ENCODE measurements around the gene CYSLTR2.

CYSLTR2 gene, protein sequence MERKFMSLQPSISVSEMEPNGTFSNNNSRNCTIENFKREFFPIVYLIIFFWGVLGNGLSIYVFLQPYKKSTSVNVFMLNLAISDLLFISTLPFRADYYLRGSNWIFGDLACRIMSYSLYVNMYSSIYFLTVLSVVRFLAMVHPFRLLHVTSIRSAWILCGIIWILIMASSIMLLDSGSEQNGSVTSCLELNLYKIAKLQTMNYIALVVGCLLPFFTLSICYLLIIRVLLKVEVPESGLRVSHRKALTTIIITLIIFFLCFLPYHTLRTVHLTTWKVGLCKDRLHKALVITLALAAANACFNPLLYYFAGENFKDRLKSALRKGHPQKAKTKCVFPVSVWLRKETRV

DNA sequence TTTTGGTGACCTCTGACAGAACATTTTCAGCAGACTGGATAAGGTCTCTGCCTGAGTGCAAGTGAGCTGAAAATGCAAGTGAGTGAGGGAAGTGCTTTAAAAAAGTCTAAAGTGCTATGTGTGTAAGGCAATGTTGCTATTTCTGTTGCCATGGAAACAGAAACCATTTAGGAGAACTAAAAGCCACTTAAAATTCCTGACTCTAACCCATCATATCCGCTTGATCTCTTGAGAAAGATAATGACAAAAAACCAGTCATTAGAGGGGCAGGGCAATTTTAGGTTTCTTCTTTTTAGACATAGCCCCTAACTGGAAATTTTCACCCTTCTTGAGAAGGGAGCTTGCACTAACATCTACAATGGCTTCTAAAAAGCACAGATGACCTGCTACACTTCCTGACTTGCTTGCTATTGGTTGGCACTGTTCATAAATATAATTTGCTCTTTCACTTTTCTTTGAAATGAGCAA is at the start of gene CYSLTR2:
CYSLTR2 (plus strand) TSS at position 458 of the 468 bp plus-strand sequence. CDS start 52,889 bp downstream, outside the sequence.
- DNase-seq = no peak

DNA sequence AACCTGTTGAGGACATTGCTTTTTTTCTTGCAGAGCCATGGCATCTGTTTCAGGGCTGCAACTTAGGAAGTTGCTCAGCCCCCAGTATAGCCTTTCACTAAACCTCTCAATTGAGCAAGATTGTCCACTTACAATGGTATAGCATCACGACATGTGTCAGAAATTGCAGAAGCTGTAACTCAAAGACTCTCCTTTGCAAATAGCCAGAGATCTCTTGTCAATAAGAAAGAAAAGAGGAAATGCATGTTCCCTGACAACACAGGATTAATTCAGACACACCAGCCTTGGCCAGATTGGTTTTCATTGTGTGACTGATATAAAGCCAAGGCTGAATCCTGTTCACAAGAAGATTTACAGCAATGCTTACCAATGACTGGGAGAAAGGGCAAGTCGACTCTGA is 38.7 kb upstream of the CYSLTR2 start:
- no peak for DNase-seq

DNA sequence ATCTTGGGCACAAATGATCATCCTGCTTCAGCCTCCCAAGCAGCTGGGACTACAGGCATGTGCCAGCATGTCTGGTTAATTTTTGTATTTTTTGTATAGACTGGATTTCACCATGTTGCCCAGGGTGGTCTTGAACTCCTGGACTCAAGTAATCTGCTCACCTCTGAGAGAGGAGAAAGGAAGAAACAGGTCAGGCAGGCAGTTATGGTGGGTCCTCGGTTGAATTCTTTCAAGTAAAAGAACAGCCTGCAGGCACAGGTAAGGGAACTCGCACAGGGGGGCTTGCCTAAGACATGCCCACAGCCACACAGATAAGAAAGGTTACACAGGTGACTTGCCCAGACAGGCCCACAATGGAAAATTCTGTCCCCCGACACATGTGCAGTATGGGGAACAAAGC is 34.8 kb upstream of the CYSLTR2 start:
- DNase-seq = no peak

DNA sequence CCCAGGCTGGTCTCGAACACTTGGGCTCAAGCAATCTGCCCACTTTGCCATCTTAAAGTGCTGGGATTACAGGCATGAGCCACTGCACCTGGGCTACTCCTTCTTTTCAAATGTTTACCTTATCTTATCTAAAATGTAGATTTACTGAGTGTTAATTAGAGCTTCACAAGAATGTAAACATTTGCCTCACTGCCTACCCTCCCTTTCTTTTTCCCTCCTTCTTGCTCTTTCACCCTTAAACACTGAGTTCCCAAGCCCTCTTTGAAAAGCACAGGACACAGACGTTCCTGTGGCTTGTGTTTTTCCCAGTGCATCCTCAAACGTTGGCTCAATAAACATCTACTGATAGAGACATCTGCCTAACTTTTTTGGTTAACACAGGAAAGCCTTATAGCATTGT is 32.7 kb upstream of the CYSLTR2 start:
- DNase-seq = no peak

DNA sequence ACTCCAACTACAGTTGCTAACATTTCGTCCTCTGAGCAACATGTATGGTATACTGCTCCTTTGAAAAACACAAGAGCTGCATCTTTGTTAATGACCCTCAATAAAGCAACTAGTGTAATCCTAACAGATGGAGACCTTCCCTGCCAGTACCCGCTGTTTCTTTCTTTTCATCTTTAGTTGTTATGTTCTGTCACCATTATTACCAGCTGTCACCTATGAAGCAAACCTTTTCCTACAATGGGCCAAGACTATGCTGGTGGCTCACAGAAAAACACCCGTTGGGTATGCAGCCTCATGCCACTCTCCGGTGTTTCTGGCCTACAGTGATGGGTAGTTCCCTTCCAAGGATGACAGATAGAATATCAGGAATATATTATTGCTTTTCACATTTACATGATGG is 29.7 kb upstream of the CYSLTR2 start:
- DNase-seq = no peak

DNA sequence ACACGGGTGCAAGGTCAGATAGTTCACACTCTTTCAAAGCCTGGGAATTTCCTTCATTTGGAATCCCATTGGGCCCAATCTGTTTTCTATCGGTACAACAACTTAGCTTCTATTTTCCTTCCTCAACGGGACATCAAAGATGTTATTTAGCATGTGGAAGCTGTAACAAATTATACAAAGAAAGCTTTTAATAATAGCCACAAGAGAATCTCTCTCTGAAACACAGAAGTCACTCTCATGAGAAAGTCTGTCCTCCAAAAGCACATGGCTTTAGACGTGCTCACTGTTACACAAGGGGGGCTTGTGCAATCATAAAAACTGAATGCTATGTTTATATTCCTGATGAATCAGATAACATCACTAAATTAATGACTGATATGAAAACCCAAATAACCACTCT is 28.9 kb upstream of the CYSLTR2 start:
- no peak for DNase-seq

DNA sequence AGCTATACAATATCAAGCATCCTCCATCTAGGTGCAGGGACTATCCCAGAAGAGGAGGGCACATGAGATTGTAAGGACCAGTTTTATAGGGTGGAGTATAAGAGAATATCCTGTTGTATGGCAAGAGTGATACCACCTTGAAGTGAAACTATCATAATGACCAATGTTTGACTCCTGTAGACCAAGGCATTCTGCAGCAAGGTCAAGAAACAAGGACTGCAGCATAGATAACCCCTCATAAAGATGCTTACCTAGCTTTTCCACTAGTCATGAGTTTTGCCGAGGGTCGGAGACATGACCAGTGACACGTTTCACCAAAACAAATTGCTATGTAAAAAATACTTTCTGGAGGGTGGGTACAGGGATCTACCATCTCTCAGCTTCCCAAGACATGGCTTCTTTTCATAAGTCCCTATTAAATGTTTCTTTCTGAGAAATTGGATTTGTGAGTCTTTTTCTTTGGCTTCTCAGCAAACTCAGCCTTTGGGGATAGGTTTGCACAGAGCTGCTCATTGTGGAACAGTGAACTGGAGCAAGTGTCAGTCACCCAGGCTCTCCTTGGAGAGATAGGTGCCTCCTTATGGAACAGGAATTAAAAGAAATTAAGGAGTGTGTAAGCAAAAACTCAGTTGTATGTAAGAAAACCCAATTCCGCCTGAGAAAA is 28.2 kb upstream of the CYSLTR2 start:
- DNase-seq = no peak

DNA sequence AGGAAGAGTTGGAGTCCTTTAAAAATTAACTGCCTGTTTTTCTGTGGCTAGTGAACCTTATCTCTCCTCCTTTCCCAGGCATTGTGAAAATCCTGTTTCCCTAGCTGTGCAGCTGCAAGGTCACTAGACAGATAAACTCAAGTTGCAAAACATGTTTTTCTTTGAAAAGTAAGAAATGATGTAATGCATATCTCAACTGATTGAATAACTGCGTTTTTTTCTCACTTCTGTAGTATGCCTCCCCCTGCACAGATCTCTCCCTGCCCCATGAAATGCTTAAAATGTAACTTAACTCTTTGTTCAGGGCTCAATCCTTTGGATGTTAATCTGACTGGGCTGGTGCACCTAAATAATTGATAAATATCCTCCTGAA is 27.7 kb upstream of the CYSLTR2 start:
- no peak for DNase-seq

DNA sequence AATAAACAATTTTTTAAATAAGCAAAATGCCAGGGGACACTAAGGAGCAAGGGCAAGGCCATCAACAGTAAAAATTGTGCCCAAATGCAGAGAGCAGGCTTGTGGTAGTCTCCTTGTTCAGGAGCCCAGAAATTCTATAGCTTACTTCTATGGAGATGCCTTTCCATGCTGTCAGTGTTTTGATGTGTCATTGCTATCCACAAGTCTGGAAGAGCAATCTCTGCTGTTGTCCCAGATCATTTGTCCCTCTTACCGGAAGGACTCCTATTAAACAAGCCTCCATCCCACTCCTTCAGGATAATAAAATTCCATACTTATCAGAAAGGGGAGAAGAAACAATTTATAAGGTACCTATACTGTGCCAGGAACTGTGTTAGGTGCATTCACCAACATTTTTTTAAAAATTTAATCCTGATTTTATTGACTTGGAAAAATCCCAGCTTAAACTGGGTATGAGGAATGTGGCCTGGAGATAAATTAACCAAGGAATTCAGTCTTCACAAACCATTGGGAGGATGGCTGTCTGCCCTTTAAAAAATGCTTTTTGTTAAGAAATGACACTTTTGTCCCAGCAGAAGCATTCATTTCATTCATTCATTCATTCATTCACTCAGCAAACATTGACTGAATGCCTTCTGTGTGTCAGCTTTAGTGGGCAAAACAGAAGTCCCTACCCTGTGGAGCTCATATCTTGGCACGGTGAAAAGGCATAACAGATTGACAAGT is 26.8 kb upstream of the CYSLTR2 start:
- no peak for DNase-seq

DNA sequence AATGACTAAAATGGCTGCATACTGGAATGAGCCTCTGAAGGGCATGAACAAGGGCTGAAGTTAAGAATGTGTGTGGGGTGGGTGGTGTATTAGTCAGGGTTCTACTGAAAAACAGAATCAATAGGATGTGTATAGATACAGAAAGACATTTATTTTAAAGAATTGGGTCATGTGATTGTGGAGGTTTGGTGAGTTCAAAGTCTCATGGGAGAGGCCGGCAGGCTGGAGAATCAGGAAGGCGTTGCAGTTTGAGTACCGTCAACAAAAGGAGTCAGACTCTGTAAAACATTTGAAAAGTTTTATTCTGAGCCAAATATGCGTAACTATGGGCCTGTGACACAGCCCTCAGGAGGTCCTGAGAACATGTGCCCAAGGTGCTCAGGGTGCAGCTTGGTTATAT is 24.5 kb upstream of the CYSLTR2 start:
- no peak for DNase-seq

DNA sequence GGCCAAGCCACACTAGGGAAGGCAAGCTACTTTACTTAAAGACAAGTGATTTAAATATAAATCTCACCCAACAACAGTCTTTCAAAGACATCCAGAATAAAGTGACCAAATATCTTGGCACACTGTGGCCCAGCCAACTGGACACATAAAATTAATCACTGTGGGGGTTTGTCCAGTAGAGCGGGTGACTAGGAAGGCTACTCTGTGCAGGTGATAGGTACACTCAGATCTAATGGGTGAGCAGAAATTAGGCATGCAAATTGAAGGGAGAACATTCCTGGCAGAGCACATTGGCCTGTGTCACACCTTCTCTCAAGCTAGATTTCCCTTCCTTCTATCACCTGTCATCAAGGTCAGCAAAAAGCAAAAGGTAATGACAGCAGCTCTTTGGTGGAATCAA is 23.4 kb upstream of the CYSLTR2 start:
- DNase-seq = no peak

DNA sequence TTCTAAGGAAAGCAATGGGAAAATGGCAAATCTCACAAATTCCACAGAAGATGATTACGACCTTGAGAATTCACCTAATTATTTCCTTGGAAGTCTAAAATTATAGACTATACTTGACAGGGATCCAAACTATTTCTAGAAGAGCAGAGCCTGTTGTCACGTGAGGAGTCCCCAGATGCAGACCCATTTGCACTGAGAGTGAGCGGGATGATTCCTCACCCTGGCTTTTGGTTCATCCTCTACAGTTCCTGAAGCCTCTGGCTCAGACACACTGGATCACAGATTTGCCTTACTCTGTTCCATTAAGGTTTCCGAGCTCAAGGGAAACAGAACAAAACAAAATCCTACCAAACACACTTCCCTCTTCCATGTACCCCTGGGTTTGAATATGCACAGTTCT is 23.0 kb upstream of the CYSLTR2 start:
- DNase-seq = no peak

DNA sequence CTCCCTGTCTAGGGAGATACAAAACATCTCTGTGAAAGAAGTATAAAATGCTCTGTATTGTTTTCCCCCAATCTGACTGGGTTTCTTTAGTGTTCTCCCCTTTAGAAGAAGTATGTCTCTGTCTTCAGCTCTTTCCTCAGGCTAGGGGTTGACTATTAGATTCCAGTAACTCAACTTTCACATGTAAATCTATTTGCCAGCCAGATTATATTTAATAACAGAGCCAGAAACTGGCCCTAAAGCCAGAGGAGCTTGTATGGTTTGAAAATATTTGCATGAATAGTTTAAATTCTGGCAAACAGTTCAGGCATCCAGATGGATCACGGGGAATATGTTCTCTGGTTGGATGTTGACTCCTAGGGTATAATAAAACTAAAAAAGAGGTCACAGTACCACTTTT is 22.3 kb upstream of the CYSLTR2 start:
- DNase-seq = no peak

DNA sequence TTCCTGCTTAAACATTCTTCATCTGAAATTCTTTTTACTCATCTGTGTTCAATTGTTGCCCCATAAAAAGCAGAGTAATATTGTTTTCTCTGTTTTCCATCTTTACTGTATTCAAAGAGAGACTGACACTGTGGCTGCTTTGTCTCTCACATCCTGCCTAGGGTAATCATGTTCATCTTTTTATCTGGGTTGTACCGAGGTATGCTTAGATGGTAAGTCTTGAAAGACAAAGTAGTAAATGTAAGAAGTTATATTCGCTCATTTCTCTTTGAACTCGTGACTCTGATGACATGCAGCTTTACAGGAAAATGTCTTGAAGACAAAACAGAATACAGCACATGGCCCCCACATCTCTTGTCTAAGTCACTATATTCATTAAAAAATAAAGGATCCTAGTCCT is 20.0 kb upstream of the CYSLTR2 start:
- no peak for DNase-seq

DNA sequence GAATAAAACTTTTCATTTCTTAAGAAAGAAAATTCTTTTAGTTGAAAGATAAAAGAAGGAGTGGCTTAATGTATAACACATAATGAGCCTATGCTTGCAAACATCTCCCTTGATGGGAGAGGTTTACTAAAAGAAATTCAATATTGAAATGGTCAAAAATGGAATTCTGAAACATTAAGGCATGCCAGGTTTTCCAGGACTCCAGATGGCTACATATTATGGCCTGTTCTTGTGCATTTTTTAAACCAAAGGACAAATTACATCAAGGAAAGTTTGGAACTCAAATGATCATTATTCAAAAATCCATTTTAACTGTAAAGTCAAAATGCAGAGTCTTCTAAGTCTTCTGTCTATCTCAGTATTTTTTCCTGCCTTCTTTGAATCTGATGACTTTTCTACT is 19.1 kb upstream of the CYSLTR2 start:
- no peak for DNase-seq

DNA sequence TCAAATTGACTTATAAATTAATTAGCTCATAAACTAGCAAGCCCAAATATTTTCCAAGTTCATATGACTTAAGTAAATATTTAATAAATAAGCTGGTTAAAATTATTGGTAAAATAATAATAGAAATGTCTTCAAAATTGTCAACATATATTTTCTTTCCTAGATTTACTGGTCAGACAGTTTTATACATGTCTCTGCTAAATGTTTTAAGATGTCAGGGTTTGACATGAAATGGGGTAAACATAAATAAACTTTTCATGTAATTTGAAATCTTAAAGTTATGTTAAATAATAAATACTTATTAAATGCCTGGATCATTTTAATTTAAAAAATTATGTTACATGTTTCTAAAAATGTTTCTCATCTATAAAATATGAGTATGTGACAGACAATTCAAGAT is 18.3 kb upstream of the CYSLTR2 start:
- DNase-seq = no peak

DNA sequence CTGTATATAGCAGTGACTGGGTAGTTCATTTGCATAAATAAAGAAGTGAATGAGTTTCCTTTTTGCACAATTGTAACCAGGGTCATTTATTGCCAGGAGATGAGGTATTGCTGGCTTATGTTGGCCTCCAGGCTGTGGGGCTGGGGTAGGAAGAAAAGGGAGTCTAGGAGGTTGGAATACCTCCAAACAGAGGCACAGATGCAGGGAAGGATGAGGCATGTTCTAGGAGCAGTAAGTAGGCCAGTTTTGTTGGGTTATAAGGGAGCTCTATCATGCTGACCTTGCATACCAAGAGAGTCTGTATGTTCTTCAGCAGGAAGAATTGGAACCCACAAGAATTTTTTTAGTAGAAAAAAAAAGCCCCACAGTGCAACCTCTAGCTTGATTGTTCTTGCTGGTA is 17.2 kb upstream of the CYSLTR2 start:
- DNase-seq = no peak

DNA sequence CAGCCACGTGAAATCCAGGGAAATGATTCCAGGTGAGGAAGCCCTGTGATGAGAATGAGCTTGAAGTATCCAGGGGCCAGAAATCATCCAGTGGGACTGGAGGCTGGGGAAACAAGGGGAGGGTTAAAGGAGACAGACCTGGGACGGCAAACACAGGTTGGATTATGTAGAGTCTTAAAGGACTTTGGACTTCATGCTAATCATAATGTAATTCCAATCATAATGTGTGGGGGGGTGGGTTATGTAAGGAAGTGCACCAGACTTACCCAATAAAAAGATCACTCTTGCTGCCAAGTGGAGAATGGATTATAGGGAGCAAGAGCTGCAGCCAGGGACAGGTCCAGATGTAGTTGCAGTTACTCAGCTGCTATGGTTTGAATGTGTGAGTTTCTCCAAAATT is 16.1 kb upstream of the CYSLTR2 start:
- no peak for DNase-seq

DNA sequence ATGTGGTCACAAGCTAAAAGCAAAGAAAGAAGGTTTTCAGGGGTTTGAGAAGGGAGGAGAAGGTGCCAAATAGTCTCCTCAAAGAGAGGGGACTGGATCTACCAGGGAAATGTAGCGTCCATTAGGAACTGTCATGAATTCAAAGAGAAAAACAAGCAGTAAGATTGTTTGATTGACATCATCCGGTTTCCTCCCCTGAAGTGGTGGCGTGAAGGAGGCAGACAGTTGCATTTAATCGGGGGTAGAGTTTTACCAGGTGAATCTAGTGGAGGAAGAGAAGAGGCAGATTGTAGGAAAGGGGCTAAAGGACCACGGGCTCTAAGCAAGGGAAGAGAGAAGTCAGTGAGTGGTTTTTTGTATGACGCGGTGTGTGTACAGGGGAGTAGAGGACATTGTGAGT is 13.0 kb upstream of the CYSLTR2 start:
- no peak for DNase-seq

DNA sequence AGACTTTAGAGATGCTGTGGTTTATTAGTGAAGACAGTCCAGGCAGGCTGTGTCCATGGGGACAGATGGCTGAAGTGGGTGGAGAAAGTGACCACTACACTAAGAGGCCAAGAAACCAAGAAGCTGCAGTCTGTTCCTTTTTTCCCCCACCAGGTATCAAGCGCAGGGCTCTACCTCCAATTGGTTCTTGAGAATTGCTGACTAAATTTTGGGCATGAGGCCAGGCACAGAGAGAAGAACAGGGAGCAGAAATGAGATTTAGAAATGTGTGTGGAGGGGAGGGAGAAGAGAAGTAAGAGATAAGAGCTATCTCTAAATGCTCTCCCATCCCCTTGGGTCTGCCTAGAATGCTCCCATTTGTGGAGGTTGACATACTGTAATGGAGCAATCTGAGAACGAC is 12.3 kb upstream of the CYSLTR2 start:
- DNase-seq = no peak

DNA sequence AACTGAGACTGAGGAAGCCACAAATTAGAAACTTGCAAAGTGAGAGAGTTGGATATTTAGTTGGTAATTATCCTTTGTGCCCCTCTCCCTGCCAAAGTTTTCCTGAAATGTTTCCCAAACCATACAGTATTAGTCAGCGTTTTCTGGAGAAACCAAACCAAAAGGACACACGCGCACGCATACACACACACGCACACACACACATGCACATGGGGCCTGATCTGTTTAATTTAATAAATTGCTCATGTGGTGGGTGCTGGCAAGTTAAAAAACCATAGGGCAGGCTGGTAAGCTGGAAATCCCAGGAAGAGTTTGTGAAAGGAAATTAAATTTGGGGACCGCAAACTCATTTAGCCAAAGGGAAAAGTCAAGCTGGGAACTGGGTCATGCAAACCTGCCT is 11.7 kb upstream of the CYSLTR2 start:
- no peak for DNase-seq

DNA sequence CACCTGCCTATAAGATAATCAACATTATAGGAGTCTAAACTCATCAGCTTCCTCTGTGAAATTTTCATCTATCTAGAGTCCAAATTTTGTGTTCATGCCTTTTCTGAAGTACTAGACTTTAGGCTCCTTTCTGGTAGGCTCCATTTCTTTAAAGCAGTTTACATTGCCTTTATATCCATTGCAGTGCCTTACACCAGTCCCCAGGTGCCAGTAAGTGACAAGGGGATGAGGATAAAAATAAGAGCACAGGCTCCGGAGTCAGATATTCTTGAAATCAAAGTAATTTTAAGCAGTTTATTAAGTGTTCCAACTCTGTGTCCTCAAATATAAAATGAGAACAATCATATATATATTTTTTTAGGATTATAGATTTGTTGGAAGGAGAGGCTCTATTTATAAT is 10.6 kb upstream of the CYSLTR2 start:
- DNase-seq = no peak

DNA sequence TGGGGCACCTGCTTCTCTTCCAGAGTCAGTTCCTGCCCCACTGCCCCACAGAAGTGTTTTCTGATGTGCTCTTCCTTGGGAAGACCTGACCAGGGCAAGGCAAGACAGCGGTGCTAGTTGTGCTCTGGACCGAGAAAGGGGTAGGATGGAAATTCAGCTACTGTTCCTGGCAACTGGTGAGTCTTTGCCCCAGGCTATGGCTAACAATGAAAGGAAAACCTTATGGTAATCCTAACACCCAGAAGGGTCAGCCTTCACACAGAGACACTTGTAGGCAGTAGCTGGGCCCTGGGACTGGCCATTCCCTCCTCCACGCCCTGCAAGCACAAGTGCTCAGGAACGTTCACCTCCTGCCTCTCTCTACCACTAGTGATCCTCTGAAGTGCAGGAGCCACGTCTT is 9.6 kb upstream of the CYSLTR2 start:
- DNase-seq = no peak

DNA sequence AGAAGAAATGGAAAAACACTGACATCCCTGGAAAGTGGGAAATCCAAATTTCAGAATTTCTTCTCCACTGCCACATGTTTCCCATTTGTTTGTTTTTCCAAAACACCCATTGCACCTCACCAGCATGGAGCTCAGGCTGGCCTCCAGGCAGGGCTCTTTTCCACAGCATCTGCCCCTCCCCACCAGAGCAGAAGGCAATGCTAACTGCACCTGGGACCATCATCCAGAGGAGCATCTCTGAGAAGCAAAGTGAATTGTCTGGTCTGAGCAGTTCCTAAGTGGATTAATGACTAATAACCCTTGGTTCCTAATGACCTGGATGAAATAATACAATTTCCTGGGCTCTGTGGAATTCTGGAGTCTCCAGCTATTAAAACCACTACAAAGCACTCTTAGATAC is 8.8 kb upstream of the CYSLTR2 start:
- DNase-seq = no peak
